ENCODE data around the gene NBL1.

The NBL1 gene

DNA sequence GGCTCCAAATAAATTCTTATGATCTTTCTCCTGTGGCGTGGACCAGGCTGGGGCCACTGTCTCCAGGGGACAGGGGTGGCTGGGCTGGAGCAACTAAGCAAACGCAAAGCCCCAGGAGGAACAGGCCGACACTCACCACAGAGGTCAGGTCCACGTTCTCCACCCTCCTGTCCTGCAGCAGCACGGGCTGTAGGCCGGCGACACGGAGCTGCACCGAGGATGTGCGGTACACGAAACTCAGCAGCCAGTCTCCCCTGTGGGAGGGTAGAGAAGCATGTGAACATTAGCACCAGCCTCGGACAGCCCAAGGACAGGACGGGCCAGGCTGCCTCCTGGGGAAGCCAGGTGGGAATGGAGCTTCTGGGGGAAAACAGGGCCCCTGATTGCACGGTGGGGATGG, 50.2 kb downstream of the NBL1 start:
- ChIA-PET POLR2A (no interaction called here), CTCF (interaction anchor here (2.5 kb wide), 1 partner anchor 11 kb away, joined by 15 read pairs; no protein-coding TSS in a partner anchor)
- no peak overlapping the region for H3K4me3 ChIP-seq (ENCODE audit: low read depth, low read length)
- no peak for TF ChIP-seq ZEB2 (tag by site-specific recombination; IDR thresholded peaks at IDR 0.05)
- TF ChIP-seq ZNF391 (tag by site-specific recombination; IDR thresholded peaks at IDR 0.05; ENCODE audit: borderline replicate concordance, low read depth), result no peak
- TF ChIP-seq BCL11A (tag by site-specific recombination; IDR thresholded peaks at IDR 0.05; ENCODE audit: low read depth), result no peak
- TF ChIP-seq ZNF114 (tag by site-specific recombination; IDR thresholded peaks at IDR 0.05), result no peak
- TF ChIP-seq ZNF596 (tag by site-specific recombination; IDR thresholded peaks at IDR 0.05), result no peak
- TF ChIP-seq ZSCAN18 (tag by site-specific recombination; IDR thresholded peaks at IDR 0.05), result no peak
- TF ChIP-seq AEBP2 (tag by site-specific recombination; IDR thresholded peaks at IDR 0.05; ENCODE audit: borderline replicate concordance), result no peak
- TF ChIP-seq SCRT1 (tag by site-specific recombination; IDR thresholded peaks at IDR 0.05; ENCODE audit: borderline replicate concordance), result no peak
- TF ChIP-seq ZSCAN4 (tag by site-specific recombination; IDR thresholded peaks at IDR 0.05), result no peak
- TF ChIP-seq, protein P1, sequence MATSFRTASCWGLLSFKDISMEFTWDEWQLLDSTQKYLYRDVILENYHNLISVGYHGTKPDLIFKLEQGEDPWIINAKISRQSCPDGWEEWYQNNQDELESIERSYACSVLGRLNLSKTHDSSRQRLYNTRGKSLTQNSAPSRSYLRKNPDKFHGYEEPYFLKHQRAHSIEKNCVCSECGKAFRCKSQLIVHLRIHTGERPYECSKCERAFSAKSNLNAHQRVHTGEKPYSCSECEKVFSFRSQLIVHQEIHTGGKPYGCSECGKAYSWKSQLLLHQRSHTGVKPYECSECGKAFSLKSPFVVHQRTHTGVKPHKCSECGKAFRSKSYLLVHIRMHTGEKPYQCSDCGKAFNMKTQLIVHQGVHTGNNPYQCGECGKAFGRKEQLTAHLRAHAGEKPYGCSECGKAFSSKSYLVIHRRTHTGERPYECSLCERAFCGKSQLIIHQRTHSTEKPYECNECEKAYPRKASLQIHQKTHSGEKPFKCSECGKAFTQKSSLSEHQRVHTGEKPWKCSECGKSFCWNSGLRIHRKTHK (tag by site-specific recombination; IDR thresholded peaks at IDR 0.05), result no peak
- no peak for TF ChIP-seq ZBTB7A (tag by site-specific recombination; IDR thresholded peaks at IDR 0.05; ENCODE audit: low read depth)
- no peak overlapping the region for H3K27ac ChIP-seq (ENCODE audit: extremely low read depth, low read depth, low read length)
- H3K36me3 ChIP-seq (ENCODE audit: control insufficient read depth in 2 of 2, insufficient read depth in 1 of 2, low read length in 2 of 2), result no peaks in the 10 kb centered on the region
- no peaks in the 10 kb centered on the region for H3K9me3 ChIP-seq (ENCODE audit: control insufficient read depth, insufficient read depth, low read depth, low read length)
- no peaks in the 10 kb centered on the region for H3K4me1 ChIP-seq (ENCODE audit: control insufficient read depth, insufficient read depth, low read length)

DNA sequence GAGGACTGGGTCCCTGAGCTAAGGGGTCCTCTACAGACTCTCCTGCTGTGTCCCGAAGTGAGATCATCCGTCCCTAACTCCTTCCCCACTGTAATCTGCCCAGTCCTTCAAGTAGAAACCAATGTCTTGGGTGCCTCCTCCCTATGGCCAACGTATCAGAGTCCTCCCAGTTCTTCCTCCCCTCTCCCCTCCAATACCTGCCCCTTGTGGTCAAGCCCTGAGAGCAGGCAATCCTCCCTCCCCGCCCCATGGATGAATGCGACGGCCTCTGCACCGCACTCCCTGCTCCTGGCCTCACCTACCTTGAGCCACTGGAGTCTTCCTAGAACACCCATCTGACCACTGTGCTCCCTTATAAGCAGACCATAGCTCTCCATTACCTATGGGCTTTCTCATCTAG, 51.7 kb downstream of the NBL1 start:
- Histone ChIP-seq H3K27ac (ENCODE audit: extremely low read depth, low read depth, low read length) (no peak overlapping the region), H3K4me3 (ENCODE audit: low read depth, low read length) (no peak overlapping the region), H3K36me3 (ENCODE audit: control insufficient read depth in 2 of 2, insufficient read depth in 1 of 2, low read length in 2 of 2) (no peaks in the 10 kb centered on the region), H3K9me3 (ENCODE audit: control insufficient read depth, insufficient read depth, low read depth, low read length) (no peaks in the 10 kb centered on the region), H3K4me1 (ENCODE audit: control insufficient read depth, insufficient read depth, low read length) (no peaks in the 10 kb centered on the region)
- POLR2A ChIA-PET, result no interaction called here
- TF ChIP-seq ZSCAN23 (tag by site-specific recombination; IDR thresholded peaks at IDR 0.05), result no peak
- 0 out of 2 replicates have a peak, but pooled peaks have one; percentile 12 for TF ChIP-seq PRDM10 (tag by site-specific recombination; IDR thresholded peaks at IDR 0.05)
- CTCF ChIA-PET, result interaction anchor here (0.6 to 2.5 kb wide), 3 partner anchors 8 to 15 kb away, joined by 3 to 15 read pairs (median 6); no protein-coding TSS in a partner anchor

Measured in HEK293 (cell line).